ENCODE data around the gene NRG3.
"Not testable (repeated sequence)": the region's sequence is repeated elsewhere in the genome, so short reads cannot be mapped to it uniquely, and the experiment has no call there.

The NRG3 gene

DNA sequence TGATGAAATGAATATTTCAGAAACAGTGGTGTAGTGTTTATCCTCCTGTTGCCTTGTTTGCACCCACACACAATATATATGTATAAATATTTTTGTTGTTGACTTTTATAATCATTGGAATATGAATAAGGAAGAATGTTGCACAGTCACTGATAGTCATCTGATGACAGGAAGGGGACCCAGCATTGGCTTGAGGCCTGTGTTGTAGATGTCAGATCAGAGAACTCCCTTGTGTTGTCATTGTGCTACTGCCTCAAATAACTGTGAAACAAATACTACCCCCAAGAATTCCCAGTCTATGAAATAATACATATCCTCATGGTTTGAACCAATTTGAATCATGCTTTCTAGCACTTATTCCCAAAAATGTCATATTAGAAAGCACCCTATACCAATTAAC lies 84.0 kb downstream of the NRG3 start:
- DNase-seq (ENCODE audit: low read depth in 2 of 2): no peak

GRCh38 chr10:81961451-81962184 lies 86.6 kb downstream of the NRG3 start:
- no peak for DNase-seq (ENCODE audit: low read depth in 2 of 2)

DNA sequence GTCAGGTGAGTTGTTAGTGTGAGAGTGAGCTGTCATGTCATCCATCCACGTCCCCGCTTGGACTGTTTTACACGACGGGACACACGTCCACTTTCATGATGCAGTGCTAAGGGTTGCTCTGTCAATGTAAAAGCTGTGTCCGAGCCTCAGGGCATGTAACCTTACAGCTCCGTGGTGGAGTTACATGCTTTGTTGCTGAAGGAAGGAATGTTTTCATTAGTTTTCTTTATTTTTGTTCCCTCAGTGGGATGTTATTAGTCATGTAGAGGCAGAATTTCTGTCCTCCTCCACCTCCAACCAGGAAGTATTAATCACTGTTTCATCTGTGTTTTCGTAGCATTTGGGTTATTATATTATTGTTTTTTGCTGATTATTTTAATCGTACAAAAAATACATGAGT lies 88.6 kb downstream of the NRG3 start:
- DNase-seq (ENCODE audit: low read depth in 2 of 2): no peak

GRCh38 chr10:81967716-81968115 lies 92.7 kb downstream of the NRG3 start:
- DNase-seq (ENCODE audit: low read depth in 2 of 2): no peak

DNA sequence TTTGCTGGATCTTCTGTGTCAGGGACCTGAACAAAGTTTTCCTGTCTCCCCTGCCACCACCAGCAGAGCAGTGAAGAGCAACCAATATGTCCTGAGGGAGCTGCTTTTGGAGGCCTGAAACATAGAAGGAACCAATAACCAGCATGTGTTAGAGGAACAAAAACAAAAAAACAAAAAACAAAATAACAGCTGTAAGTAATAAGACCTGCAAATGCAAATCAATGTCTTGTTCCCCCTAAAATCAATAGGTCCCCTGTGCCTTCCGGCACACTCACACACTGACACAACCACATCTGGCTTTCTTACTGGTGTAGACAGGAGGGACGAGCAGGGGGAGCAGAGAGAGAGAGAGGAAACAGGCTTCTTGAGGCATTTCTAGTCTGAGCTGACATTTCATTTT lies 94.1 kb downstream of the NRG3 start:
- DNase-seq (ENCODE audit: low read depth in 2 of 2): no peak

DNA sequence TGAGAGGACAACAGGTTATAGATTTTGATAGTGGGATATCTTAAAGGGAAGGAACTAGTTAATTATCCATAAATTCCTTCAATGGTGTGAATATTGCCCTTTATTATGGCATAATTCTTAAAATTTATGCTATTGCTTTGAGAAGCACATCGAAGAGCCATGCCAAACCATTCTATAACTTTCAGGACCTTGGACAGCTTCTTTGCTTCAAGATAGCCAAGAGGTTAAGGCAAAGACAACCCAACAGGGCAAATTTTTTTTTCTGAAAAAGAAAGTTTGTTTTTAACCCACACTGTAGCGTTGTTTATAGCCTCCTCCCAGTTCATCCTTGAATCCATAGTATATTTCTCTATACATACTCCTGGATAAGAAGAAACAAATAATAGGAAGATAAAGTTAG lies 103.2 kb downstream of the NRG3 start:
- DNase-seq (ENCODE audit: low read depth in 2 of 2): no peak

DNA sequence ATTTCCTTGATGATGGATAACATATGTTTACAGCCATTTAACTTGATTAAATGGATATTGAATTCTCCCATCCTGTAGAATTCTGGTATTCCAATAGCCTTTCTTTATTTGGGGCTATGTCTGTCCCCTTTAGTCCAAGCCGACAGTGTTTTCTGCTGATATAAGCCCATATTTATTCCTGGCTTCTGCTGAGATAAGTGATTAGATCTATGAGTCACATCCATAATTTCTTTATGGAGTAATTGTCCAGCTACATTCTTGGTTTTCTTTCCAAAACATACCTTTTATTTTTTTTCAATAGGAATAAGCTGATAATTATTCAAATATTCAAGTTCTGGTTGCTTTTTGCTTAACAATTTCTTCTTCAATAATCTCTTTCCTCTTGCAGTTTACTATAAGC lies 106.7 kb downstream of the NRG3 start:
- no peak for DNase-seq (ENCODE audit: low read depth in 2 of 2)

DNA sequence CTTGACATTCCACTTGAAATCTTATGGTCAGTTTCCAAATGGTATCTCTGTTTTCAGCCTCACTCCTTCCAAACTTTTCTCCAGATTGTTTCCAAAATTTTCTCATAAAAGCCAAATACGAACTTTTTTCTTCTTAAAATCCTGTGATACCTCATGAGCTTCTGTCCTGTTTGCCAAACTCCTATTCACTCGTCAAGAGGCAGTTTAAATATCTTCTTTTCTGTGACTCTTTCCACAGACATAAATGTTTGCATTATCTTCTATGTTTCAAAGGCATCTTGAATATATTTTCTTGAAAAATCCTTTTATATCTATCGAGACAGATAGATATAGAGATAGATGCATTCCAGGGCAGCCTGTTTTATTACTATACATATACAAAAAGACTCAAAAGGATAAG lies 109.4 kb downstream of the NRG3 start:
- no peak for DNase-seq (ENCODE audit: low read depth in 2 of 2)

DNA sequence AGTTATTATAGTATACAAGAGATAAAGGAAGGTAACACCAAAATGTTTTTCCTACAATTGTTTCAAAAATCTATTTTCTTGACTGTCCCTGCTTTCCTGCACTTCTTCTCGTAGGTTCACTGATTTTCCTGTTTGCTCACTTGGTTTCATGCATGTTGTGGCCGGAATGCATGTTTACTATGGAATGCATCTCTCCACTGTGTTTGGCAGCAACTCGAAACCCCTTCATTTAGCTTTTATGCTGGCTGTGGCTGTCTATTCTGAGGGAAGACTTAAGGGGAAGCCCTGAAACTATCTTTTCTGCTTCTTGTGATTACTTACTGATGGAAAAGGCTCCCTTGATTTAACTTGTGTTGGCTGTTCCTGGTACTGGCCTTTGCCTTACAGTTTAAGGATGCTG lies 120.3 kb downstream of the NRG3 start:
- no peak for DNase-seq (ENCODE audit: low read depth in 2 of 2)

- no peak for DNase-seq (ENCODE audit: low read depth in 2 of 2)
Measured at GRCh38 chr10:81996927-81997326, 121.9 kb downstream of the NRG3 start.

DNA sequence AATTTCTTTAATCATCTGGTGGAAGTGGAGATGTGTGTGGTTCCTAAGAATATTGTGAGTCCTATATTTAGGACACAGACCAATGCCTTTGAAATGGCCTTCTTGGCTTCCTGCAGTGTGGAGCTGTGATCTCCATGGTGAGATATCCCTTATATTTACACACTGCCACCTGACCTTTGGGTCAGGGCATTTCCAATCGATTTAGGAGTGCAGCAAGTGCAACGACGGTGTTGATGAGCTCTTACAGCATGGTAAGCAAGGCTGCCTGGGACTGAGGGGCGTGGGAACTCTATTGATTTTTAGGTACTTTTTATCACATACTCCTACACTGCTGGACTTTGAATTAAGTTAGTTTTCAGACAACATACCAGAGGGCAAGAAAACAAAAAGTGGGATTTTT lies 146.0 kb downstream of the NRG3 start:
- DNase-seq (ENCODE audit: low read depth in 2 of 2): no peak

GRCh38 chr10:82027711-82028110 lies 152.7 kb downstream of the NRG3 start:
- no peak for DNase-seq (ENCODE audit: low read depth in 2 of 2)

GRCh38 chr10:82037076-82037475 lies 162.1 kb downstream of the NRG3 start:
- DNase-seq (ENCODE audit: low read depth in 2 of 2): no peak

GRCh38 chr10:82038587-82038986 lies 163.6 kb downstream of the NRG3 start:
- no peak for DNase-seq (ENCODE audit: low read depth in 2 of 2)

GRCh38 chr10:82040336-82040735 lies 165.3 kb downstream of the NRG3 start:
- DNase-seq (ENCODE audit: low read depth in 2 of 2): no peak

- DNase-seq (ENCODE audit: low read depth in 2 of 2): no peak
Measured at GRCh38 chr10:82041018-82041417, 166.0 kb downstream of the NRG3 start.

- no peak for DNase-seq (ENCODE audit: low read depth in 2 of 2)
Measured at GRCh38 chr10:82056391-82056790, 181.4 kb downstream of the NRG3 start.

- not testable (repeated sequence) for DNase-seq (ENCODE audit: low read depth in 2 of 2)
Measured at GRCh38 chr10:82067192-82067591, 192.2 kb downstream of the NRG3 start.

DNA sequence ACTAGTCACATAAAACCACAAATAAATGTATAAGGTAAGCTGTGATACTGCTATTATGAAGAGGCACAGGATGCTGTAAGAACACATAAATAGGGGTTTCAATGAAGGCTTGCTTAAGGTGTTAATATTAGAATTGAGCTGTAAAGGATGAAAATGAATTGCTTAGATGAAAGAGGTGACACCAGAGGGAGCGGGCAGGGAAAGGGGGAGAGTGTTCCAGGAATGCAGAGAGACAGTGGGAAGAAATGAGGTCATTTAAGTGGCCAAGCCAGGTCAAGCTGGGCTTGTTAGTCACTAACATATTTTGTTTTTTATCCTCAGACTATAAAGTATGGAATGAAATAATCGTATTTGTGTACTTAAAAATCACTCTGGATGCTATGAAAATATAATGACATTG lies 193.5 kb downstream of the NRG3 start:
- no peak for DNase-seq (ENCODE audit: low read depth in 2 of 2)

DNA sequence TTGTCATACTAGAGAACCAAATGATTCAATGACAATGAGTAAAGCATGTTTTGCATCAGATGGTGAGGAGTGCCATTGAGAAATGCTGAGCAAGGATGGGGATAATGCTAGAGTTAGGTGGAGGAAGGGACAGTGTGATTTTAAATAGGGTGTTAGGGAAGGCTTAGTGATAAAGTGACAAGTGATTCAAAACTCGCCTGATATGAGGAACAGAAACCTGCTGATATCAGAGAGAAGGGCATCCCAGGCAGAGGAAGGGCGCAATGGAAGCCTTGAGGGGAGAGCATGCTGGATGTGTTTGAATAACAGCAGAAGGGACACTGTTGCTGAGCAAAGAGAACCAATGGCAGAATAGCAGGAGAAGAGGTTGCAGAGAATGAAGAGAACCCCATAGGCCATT lies 196.2 kb downstream of the NRG3 start:
- no peak for DNase-seq (ENCODE audit: low read depth in 2 of 2)

GRCh38 chr10:82072124-82072523 lies 197.1 kb downstream of the NRG3 start:
- DNase-seq (ENCODE audit: low read depth in 2 of 2): no peak

- DNase-seq (ENCODE audit: low read depth in 2 of 2): no peak
Measured at GRCh38 chr10:82075605-82076004, 200.6 kb downstream of the NRG3 start.

DNA sequence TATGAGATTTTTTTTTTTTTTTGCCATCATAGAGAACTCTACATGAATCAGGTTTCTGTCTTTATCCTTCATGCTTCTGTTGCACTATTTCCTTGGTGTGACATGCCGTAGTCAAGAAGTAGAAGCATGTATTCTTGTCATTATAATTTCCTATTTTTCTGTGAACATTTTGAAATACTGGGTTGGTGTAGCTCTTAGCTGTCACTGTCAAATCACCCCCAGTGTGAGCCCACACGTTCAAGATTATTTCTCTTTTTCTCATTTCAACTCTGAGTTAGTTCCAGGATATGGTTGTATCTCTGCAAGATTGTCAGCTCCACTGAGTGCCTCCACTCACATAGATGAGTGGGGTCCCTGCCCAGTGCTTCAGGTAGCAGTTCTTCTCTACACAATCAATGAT lies 209.5 kb downstream of the NRG3 start:
- DNase-seq (ENCODE audit: low read depth in 2 of 2): no peak

- no peak for DNase-seq (ENCODE audit: low read depth in 2 of 2)
Measured at GRCh38 chr10:82084904-82085303, 209.9 kb downstream of the NRG3 start.

Measured in stimulated activated CD4-positive, alpha-beta T cell treated with anti-CD3 and anti-CD28 coated beads, Interleukin-4, amount 100 ng/mL, for 48 hours (primary cell).